ENCODE data around the gene PLTP.

DNA sequence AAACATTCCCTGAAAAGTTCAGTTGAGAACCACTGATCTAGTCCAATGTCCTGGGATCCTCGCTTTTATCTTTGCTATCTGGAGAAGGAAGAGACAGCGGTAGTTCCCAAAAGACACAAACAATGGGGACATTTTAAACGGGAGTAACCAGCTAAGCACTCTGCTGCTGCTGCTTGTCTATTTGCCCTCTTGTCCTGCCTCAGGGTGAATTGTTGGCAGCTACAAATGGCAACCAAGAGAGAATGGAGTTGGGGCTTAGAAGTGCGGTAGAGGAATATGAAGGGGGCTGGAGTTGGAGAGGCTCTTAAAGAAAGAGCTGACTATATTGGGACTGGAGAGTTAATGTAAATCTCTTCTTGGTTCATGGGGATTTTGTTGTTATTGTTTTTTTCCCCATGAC lies 37.4 kb downstream of the PLTP start:
- TF ChIP-seq, protein P1, sequence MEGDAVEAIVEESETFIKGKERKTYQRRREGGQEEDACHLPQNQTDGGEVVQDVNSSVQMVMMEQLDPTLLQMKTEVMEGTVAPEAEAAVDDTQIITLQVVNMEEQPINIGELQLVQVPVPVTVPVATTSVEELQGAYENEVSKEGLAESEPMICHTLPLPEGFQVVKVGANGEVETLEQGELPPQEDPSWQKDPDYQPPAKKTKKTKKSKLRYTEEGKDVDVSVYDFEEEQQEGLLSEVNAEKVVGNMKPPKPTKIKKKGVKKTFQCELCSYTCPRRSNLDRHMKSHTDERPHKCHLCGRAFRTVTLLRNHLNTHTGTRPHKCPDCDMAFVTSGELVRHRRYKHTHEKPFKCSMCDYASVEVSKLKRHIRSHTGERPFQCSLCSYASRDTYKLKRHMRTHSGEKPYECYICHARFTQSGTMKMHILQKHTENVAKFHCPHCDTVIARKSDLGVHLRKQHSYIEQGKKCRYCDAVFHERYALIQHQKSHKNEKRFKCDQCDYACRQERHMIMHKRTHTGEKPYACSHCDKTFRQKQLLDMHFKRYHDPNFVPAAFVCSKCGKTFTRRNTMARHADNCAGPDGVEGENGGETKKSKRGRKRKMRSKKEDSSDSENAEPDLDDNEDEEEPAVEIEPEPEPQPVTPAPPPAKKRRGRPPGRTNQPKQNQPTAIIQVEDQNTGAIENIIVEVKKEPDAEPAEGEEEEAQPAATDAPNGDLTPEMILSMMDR (IDR thresholded peaks at IDR 0.05; ENCODE audit: insufficient read depth, low read depth, low read length) = no peak
- TF ChIP-seq EZH2 (IDR thresholded peaks at IDR 0.05; ENCODE audit: insufficient read depth, low read length) = no peak

Data from astrocyte (in vitro differentiated cells and primary cell).